MM.1S (cell line): ENCODE data around the gene MACROD2.

Experiments
- DNase-seq: peaks from one replicate; pipeline ENCODE4 v3.0.0-alpha.2; 2015
- H2AFZ ChIP-seq: fragments of 300-600 bp; sonication (generic); 2 replicates; pipeline ENCODE4 v1.6.0; 2016; ENCODE audit warnings: antibody characterized with exemption, low read length
- H3F3A ChIP-seq: fragments of 300-600 bp; sonication (generic); 2 replicates; pipeline ENCODE4 v1.6.1; 2016; ENCODE audit warnings: mild to moderate bottlenecking, antibody characterized with exemption, low read length, moderate library complexity, mixed read lengths; ENCODE audit not compliant: insufficient read depth
- H3K27ac ChIP-seq: fragments of 300-600 bp; sonication (generic); 2 replicates; pipeline ENCODE4 v1.5.1; 2016; ENCODE audit warnings: mild to moderate bottlenecking, low read length
- H3K27me3 ChIP-seq: fragments of 300-600 bp; sonication (generic); replicated peaks from 2 replicates; pipeline ENCODE4 v1.6.0; 2016; ENCODE audit warnings: low read length; ENCODE audit not compliant: insufficient read depth
- H3K36me3 ChIP-seq: fragments of 300-600 bp; sonication (generic); replicated peaks from 2 replicates; pipeline ENCODE4 v1.6.1; 2016; ENCODE audit warnings: mild to moderate bottlenecking, low read length, mixed read lengths; ENCODE audit not compliant: insufficient read depth
- H3K4me1 ChIP-seq: fragments of 300-600 bp; sonication (generic); 2 replicates; pipeline ENCODE4 v1.6.1; 2016; ENCODE audit warnings: low read length, mixed read lengths
- H3K4me2 ChIP-seq: fragments of 300-600 bp; sonication (generic); 2 replicates; pipeline ENCODE4 v1.6.0; 2016; ENCODE audit warnings: low read depth, low read length
- H3K4me3 ChIP-seq: fragments of 300-600 bp; sonication (generic); 2 replicates; pipeline ENCODE4 v1.5.1; 2016; ENCODE audit warnings: low read length, mixed read lengths
- H3K79me2 ChIP-seq: fragments of 300-600 bp; sonication (generic); 2 replicates; pipeline ENCODE4 v1.6.1; 2016; ENCODE audit warnings: mixed run types, low read length, mixed read lengths
- H3K9ac ChIP-seq: fragments of 300-600 bp; sonication (generic); 2 replicates; pipeline ENCODE4 v1.6.1; 2016; ENCODE audit warnings: low read length, mixed read lengths
- H3K9me2 ChIP-seq: fragments of 300-600 bp; sonication (generic); replicated peaks from 2 replicates; pipeline ENCODE4 v1.6.1; 2016; ENCODE audit warnings: mild to moderate bottlenecking, low read length, mixed read lengths; ENCODE audit not compliant: insufficient read depth
- H3K9me3 ChIP-seq: fragments of 300-600 bp; sonication (generic); replicated peaks from 2 replicates; pipeline ENCODE4 v1.6.1; 2016; ENCODE audit warnings: mild to moderate bottlenecking, low read length, mixed read lengths; ENCODE audit not compliant: insufficient read depth
- H4K20me1 ChIP-seq: fragments of 300-600 bp; sonication (generic); 2 replicates; pipeline ENCODE4 v1.6.1; 2016; ENCODE audit warnings: mild to moderate bottlenecking, low read length, moderate library complexity, mixed read lengths; ENCODE audit not compliant: insufficient read depth
- EZH2 ChIP-seq: fragments of 300-600 bp; sonication (generic); optimal IDR thresholded peaks from 2 replicates; pipeline ENCODE3; 2017; ENCODE audit warnings: low read depth, mild to moderate bottlenecking, antibody characterized with exemption, low read length, mixed read lengths
- EZH2phosphoT487 ChIP-seq: fragments of 300-600 bp; sonication (generic); IDR thresholded peaks from 2 replicates; pipeline ENCODE4 v1.6.1; 2018; ENCODE audit warnings: antibody characterized with exemption, low read length
- TF ChIP-seq, protein P1 (sequence below): fragments of 300-600 bp; sonication (generic); IDR thresholded peaks from 2 replicates; pipeline ENCODE4 v1.5.1; 2016; ENCODE audit warnings: antibody characterized with exemption, low read length, mixed read lengths

Gene MACROD2

DNA sequence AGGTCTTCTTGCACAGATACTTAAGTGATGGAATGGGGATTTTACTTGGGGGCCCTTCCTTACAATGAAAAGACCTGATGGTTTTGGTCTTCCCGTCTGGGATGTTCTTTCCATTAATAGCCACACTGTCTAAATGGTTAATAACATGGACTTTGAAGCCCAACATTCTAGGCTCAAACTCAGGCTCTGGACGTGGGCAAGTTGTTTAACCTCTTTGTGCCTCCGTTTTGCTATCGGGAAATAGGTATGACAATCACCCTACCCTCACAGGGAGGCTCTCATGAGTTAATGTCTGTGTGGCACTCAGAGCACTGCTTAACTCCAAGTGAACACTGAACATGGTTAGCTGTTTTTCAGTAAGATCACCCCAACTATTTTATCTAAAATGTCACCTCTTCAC, 702.8 kb downstream of the MACROD2 start:
- H3K9ac ChIP-seq, result no peak overlapping the region
- H2AFZ ChIP-seq, result no peak overlapping the region
- no peaks in the 10 kb centered on the region for H3K9me3 ChIP-seq
- no peaks in the 10 kb centered on the region for H3F3A ChIP-seq
- no peaks in the 10 kb centered on the region for H3K79me2 ChIP-seq
- TF ChIP-seq EZH2, result no peak
- TF ChIP-seq, protein P1, sequence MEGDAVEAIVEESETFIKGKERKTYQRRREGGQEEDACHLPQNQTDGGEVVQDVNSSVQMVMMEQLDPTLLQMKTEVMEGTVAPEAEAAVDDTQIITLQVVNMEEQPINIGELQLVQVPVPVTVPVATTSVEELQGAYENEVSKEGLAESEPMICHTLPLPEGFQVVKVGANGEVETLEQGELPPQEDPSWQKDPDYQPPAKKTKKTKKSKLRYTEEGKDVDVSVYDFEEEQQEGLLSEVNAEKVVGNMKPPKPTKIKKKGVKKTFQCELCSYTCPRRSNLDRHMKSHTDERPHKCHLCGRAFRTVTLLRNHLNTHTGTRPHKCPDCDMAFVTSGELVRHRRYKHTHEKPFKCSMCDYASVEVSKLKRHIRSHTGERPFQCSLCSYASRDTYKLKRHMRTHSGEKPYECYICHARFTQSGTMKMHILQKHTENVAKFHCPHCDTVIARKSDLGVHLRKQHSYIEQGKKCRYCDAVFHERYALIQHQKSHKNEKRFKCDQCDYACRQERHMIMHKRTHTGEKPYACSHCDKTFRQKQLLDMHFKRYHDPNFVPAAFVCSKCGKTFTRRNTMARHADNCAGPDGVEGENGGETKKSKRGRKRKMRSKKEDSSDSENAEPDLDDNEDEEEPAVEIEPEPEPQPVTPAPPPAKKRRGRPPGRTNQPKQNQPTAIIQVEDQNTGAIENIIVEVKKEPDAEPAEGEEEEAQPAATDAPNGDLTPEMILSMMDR, result no peak
- TF ChIP-seq EZH2phosphoT487, result no peak
- H3K9me2 ChIP-seq, result no peaks in the 10 kb centered on the region
- H3K36me3 ChIP-seq, result no peaks in the 10 kb centered on the region
- H4K20me1 ChIP-seq, result no peaks in the 10 kb centered on the region
- no peak overlapping the region for H3K27ac ChIP-seq
- H3K4me3 ChIP-seq, result no peak overlapping the region
- H3K27me3 ChIP-seq, result no peaks in the 10 kb centered on the region
- DNase-seq, result no peak
- H3K4me2 ChIP-seq, result no peak overlapping the region
- no peaks in the 10 kb centered on the region for H3K4me1 ChIP-seq

DNA sequence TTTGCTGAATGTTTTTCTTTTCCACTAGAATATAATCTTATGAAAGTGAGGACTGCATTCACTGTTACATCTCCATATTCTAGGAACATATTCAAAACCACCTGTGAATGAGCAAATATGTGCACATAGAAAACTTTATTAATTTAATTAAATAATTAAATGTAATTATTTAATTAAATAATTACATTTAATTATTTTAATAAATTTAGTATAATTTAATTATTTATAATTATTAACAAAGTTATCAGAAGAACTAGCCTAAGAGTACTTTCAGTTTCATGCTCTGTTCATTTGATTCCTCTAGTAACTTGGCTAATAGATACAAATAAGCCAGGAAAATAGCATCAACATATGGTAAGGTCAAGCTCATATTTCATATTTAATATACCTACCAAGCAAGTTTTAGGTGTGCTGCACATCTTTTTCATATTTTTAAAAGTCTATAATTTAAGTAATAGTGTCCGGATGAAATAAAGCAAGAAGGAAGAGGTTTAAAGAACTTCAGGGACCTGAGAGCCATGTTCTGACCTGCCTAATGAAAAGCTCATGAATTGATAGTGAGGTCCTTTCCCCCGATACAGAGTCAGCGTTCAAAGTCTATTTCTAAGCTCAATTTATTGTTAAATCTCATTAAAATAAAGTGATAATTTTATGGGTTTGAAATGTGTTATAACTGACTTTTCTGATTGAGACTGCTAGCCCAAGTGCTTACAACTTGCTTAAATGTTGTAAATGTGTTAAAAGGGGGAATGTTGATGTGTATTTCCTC, 703.5 kb downstream of the MACROD2 start:
- no peaks in the 10 kb centered on the region for H3K79me2 ChIP-seq
- H3K27ac ChIP-seq, result no peak overlapping the region
- no peak for DNase-seq
- H3K27me3 ChIP-seq, result no peaks in the 10 kb centered on the region
- H3K4me1 ChIP-seq, result no peaks in the 10 kb centered on the region
- H3F3A ChIP-seq, result no peaks in the 10 kb centered on the region
- H3K9ac ChIP-seq, result no peak overlapping the region
- H3K4me2 ChIP-seq, result peak overlapping the region; percentile 18; the same call in 1 of the 2 replicates
- H2AFZ ChIP-seq, result peak overlapping the region; percentile 36
- no peaks in the 10 kb centered on the region for H3K9me2 ChIP-seq
- no peaks in the 10 kb centered on the region for H3K36me3 ChIP-seq
- H3K9me3 ChIP-seq, result no peaks in the 10 kb centered on the region
- TF ChIP-seq EZH2, result no peak
- TF ChIP-seq, protein P1, result no peak
- no peak for TF ChIP-seq EZH2phosphoT487
- no peaks in the 10 kb centered on the region for H4K20me1 ChIP-seq
- H3K4me3 ChIP-seq, result no peak overlapping the region

DNA sequence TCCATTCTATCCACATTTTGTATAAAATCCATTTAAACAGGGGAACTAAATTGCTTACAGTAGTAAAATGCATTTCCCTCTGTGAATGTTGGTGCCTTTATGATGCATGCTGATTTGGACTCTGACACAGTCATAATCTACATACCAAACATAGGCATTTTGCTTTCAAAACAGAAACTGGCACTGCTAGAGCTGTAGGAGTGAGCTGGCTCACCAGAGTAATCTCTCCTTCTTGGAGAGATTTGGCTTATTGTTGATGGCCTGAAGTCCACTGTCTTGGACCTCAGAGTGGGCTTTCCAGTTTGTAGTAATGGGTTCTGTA, 705.3 kb downstream of the MACROD2 start:
- Histone ChIP-seq H3K27ac (peak overlapping the region; percentile 9; the same call in 1 of the 2 replicates), H3K79me2 (no peaks in the 10 kb centered on the region), H3K4me1 (no peaks in the 10 kb centered on the region), H3F3A (no peaks in the 10 kb centered on the region), H3K4me2 (no peak overlapping the region; the same call in 1 of the 2 replicates), H2AFZ (no peak overlapping the region), H4K20me1 (no peaks in the 10 kb centered on the region), H3K36me3 (no peaks in the 10 kb centered on the region), H3K4me3 (no peak overlapping the region), H3K9ac (no peak overlapping the region), H3K27me3 (no peaks in the 10 kb centered on the region), H3K9me2 (no peaks in the 10 kb centered on the region), H3K9me3 (no peaks in the 10 kb centered on the region)
- TF ChIP-seq EZH2, result no peak
- TF ChIP-seq EZH2phosphoT487, result no peak
- TF ChIP-seq, protein P1, result no peak
- peak; percentile 50 for DNase-seq
